ENCODE measurements around the gene MEGF10.

Gene MEGF10

GRCh38 chr5:127402361-127402760 is 111.8 kb downstream of the MEGF10 start:
- TF ChIP-seq, protein P1, sequence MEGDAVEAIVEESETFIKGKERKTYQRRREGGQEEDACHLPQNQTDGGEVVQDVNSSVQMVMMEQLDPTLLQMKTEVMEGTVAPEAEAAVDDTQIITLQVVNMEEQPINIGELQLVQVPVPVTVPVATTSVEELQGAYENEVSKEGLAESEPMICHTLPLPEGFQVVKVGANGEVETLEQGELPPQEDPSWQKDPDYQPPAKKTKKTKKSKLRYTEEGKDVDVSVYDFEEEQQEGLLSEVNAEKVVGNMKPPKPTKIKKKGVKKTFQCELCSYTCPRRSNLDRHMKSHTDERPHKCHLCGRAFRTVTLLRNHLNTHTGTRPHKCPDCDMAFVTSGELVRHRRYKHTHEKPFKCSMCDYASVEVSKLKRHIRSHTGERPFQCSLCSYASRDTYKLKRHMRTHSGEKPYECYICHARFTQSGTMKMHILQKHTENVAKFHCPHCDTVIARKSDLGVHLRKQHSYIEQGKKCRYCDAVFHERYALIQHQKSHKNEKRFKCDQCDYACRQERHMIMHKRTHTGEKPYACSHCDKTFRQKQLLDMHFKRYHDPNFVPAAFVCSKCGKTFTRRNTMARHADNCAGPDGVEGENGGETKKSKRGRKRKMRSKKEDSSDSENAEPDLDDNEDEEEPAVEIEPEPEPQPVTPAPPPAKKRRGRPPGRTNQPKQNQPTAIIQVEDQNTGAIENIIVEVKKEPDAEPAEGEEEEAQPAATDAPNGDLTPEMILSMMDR (IDR thresholded peaks at IDR 0.05; ENCODE audit: insufficient read depth, low read length, poor library complexity, severe bottlenecking) = no peak
- H3K27me3 ChIP-seq (replicated peaks; ENCODE audit: control insufficient read depth, insufficient read depth, low read length) = no peaks in the 10 kb centered on the region
- no peak for DNase-seq (ENCODE audit: extremely low read depth, insufficient read length)
- no peaks in the 10 kb centered on the region for H3K36me3 ChIP-seq (ENCODE audit: control insufficient read depth, insufficient read depth, low read length)
- H3K4me3 ChIP-seq (replicated peaks; ENCODE audit: low read depth, low read length) = no peak overlapping the region

DNA sequence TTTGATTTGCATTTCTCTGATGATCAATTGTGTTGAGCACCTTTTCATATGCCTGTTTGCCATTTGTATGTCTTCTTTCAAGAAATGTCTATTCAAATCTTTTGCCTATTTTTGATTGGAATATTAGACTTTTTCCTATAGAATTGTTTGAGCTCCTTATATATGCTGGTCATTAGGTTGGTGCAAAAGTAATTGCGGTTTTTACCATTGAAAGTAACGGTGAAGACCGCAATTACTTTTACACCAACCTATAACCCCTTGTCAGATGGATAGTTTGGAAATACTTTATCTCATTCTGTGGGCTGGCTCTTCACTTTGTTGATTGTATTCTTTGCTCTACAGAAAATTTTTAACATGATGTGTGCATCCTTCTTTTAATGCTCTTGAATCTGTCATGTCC is 113.6 kb downstream of the MEGF10 start:
- no peaks in the 10 kb centered on the region for H3K36me3 ChIP-seq (ENCODE audit: control insufficient read depth, insufficient read depth, low read length)
- H3K4me3 ChIP-seq (replicated peaks; ENCODE audit: low read depth, low read length) = no peak overlapping the region
- TF ChIP-seq, protein P1 (IDR thresholded peaks at IDR 0.05; ENCODE audit: insufficient read depth, low read length, poor library complexity, severe bottlenecking) = no peak
- DNase-seq (ENCODE audit: extremely low read depth, insufficient read length) = no peak
- H3K27me3 ChIP-seq (replicated peaks; ENCODE audit: control insufficient read depth, insufficient read depth, low read length) = no peaks in the 10 kb centered on the region

DNA sequence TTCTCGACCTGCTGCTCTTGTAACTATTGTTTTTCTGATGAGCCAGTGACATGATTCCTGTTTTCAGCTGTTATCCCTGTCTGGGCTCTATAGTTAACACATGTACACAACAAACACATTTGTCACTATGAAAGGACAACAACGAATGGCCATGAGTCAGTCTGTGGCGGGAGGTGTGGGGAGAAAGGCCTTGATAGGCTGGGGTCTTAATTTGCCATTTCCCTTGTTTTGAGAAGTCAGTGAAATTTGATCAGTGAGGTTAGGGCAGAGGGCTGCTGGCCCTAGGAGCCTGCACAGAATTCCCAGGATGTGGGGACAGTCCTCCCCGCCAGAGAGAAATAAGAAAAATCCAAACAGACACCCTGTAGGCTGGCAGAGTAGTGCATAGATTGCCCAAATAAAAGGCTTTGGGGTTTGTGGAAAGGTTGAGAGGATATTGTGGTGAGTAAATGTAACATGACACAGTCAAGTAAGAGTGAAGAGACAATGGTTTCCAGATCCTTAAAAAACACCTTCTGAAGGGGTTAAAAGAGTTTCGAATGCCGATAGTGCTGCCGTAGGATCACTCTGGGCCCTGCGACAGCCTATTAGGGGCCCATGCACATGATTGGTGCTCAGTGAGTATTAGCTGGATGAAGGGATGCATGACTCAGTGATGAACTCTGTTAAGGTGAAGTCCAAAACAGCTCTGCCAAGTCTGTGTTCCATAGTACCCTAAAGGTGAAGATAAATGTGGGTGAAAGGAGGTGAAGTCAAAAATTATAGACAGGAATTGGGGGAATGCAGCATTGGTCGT is 115.9 kb downstream of the MEGF10 start:
- Histone ChIP-seq H3K4me3 (replicated peaks; ENCODE audit: low read depth, low read length) (no peak overlapping the region), H3K36me3 (ENCODE audit: control insufficient read depth, insufficient read depth, low read length) (no peaks in the 10 kb centered on the region), H3K27me3 (replicated peaks; ENCODE audit: control insufficient read depth, insufficient read depth, low read length) (no peaks in the 10 kb centered on the region)
- TF ChIP-seq, protein P1 (IDR thresholded peaks at IDR 0.05; ENCODE audit: insufficient read depth, low read length, poor library complexity, severe bottlenecking) = no peak
- no peak for DNase-seq (ENCODE audit: extremely low read depth, insufficient read length)

DNA sequence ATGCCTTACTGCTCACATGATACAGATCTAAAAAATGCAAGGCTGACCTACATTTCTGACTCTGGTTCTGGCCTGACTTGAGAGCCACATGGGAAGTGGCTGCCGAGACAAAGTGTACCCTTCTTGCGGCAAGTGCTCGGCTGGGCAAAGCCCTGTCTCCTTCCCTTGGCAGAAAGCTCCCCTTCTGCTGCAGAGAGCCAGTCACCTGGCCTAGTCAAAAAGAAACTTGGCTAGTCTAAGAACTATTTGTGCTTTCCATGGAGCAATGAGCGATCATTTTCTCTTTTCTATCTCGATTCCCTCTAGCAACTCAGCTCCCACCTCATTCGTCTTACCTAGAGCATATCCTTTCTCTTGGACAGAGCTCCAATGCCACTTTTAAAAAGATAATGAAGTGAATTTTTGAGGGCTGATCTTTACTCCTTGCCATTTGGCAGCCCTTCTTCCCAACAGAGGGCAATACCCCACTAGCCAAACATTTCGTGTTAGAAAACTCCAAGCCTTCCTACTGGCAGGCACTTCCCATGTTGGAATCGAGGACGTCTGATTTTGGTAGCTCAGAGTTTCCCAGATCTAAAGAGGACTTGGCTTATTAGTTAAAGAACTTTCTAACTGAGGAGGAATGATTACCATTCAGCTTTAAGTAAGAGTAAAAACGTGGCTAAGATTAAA is 118.8 kb downstream of the MEGF10 start:
- H3K27me3 ChIP-seq (replicated peaks; ENCODE audit: control insufficient read depth, insufficient read depth, low read length) = no peaks in the 10 kb centered on the region
- no peaks in the 10 kb centered on the region for H3K36me3 ChIP-seq (ENCODE audit: control insufficient read depth, insufficient read depth, low read length)
- H3K4me3 ChIP-seq (replicated peaks; ENCODE audit: low read depth, low read length) = no peak overlapping the region
- no peak for DNase-seq (ENCODE audit: extremely low read depth, insufficient read length)
- TF ChIP-seq, protein P1 (IDR thresholded peaks at IDR 0.05; ENCODE audit: insufficient read depth, low read length, poor library complexity, severe bottlenecking) = no peak

GRCh38 chr5:127409921-127410675 is 119.5 kb downstream of the MEGF10 start:
- Histone ChIP-seq H3K36me3 (ENCODE audit: control insufficient read depth, insufficient read depth, low read length) (no peaks in the 10 kb centered on the region), H3K27me3 (replicated peaks; ENCODE audit: control insufficient read depth, insufficient read depth, low read length) (no peaks in the 10 kb centered on the region), H3K4me3 (replicated peaks; ENCODE audit: low read depth, low read length) (no peak overlapping the region)
- TF ChIP-seq, protein P1 (IDR thresholded peaks at IDR 0.05; ENCODE audit: insufficient read depth, low read length, poor library complexity, severe bottlenecking) = no peak
- DNase-seq (ENCODE audit: extremely low read depth, insufficient read length) = no peak

Measured in GM06990 (cell line).